Progenitor cell of endocrine pancreas (in vitro differentiated cells): Measurements from ENCODE around the gene ZNF433. TPM values are rescaled to one million over a fixed set of nuclear protein-coding genes. Genes with fewer than 3 reads are reported as not detected.

ENCODE experiments used
- DNase-seq: peaks from one replicate; pipeline ENCODE4 v3.0.0; 2021; ENCODE audit warnings: low spot score; ENCODE audit not compliant: unreplicated experiment
- H3K27ac Mint-ChIP-seq: 2 replicates; pipeline ENCODE4 v1.8.0; 2021; ENCODE audit warnings: mild to moderate bottlenecking, moderate library complexity, mixed read lengths
- H3K27me3 Mint-ChIP-seq: 2 replicates; pipeline ENCODE4 v1.8.0; 2021; ENCODE audit warnings: mixed read lengths
- H3K36me3 Mint-ChIP-seq: 2 replicates; pipeline ENCODE4 v1.8.0; 2022; ENCODE audit warnings: mixed read lengths; ENCODE audit not compliant: insufficient read depth
- H3K4me1 Mint-ChIP-seq: 2 replicates; pipeline ENCODE4 v1.8.0; 2021; ENCODE audit warnings: low read depth, mixed read lengths
- H3K4me3 Mint-ChIP-seq: 2 replicates; pipeline ENCODE4 v1.8.0; 2021; ENCODE audit warnings: low read depth, mild to moderate bottlenecking, moderate library complexity, mixed read lengths
- H3K9me3 Mint-ChIP-seq: 2 replicates; pipeline ENCODE4 v1.8.0; 2021; ENCODE audit warnings: low read depth, mixed read lengths
- total RNA-seq: library from RNA; stranded (reverse); gene quantifications from 2 replicates; pipeline ENCODE4 v1.2.1, GENCODE V29; 2021
- TF ChIP-seq, protein P1 (sequence below): fragments of 200-600 bp; sonication (generic); IDR thresholded peaks from one replicate; pipeline ENCODE4 v1.5.0; 2021; ENCODE audit warnings: antibody characterized with exemption, mild to moderate bottlenecking; ENCODE audit not compliant: unreplicated experiment

ZNF433 gene
- total RNA-seq, 1 donor from 2014 or later = 10.7 TPM

GRCh38 chr19:12064590-12065538 is 29.4 kb upstream of the ZNF433 start, which contains the start of gene ZNF844:
ZNF844 (plus strand) TSS chr19:12064731; CDS start chr19:12064874, 143 bp downstream.
- peaks cover 2% of the 10 kb centered on the region for H3K4me1 Mint-ChIP-seq
- peaks cover 22% of the 10 kb centered on the region for H3K36me3 Mint-ChIP-seq
- H3K27me3 Mint-ChIP-seq = no peaks in the 10 kb centered on the region
- H3K9me3 Mint-ChIP-seq = peaks cover 3% of the 10 kb centered on the region
- DNase-seq = peak; percentile 95
- peak within 1 kb of the TSS; percentile 89 for H3K4me3 Mint-ChIP-seq
- TF ChIP-seq, protein P1, sequence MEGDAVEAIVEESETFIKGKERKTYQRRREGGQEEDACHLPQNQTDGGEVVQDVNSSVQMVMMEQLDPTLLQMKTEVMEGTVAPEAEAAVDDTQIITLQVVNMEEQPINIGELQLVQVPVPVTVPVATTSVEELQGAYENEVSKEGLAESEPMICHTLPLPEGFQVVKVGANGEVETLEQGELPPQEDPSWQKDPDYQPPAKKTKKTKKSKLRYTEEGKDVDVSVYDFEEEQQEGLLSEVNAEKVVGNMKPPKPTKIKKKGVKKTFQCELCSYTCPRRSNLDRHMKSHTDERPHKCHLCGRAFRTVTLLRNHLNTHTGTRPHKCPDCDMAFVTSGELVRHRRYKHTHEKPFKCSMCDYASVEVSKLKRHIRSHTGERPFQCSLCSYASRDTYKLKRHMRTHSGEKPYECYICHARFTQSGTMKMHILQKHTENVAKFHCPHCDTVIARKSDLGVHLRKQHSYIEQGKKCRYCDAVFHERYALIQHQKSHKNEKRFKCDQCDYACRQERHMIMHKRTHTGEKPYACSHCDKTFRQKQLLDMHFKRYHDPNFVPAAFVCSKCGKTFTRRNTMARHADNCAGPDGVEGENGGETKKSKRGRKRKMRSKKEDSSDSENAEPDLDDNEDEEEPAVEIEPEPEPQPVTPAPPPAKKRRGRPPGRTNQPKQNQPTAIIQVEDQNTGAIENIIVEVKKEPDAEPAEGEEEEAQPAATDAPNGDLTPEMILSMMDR = no peak
- peak within 1 kb of the TSS; percentile 98 for H3K27ac Mint-ChIP-seq

DNA sequence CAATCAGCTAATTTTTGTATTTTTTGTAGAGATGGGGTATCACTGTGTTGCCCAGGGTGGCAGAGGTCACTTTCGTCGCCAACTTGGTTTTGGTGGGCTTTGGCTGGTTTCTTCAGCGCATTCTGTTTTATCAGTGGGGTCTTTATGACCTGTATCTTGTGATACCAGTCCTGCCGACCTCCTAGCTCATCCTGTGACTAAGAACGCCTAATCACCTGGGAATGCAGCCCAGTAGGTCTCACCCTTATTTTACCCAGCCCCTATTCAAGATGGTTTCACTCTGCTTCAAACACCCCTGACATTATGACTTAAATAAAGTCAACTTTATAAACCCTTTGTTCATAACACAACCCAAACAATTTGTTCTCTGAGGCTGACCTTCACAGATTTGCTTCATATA is 20.3 kb upstream of the ZNF433 start:
- H3K4me3 Mint-ChIP-seq = no peak overlapping the region
- H3K36me3 Mint-ChIP-seq = peaks cover 3% of the 10 kb centered on the region
- H3K27me3 Mint-ChIP-seq = peaks cover 12% of the 10 kb centered on the region
- TF ChIP-seq, protein P1 = no peak
- DNase-seq = no peak
- H3K9me3 Mint-ChIP-seq = no peaks in the 10 kb centered on the region
- H3K27ac Mint-ChIP-seq = no peak overlapping the region
- peaks cover 7% of the 10 kb centered on the region for H3K4me1 Mint-ChIP-seq

DNA sequence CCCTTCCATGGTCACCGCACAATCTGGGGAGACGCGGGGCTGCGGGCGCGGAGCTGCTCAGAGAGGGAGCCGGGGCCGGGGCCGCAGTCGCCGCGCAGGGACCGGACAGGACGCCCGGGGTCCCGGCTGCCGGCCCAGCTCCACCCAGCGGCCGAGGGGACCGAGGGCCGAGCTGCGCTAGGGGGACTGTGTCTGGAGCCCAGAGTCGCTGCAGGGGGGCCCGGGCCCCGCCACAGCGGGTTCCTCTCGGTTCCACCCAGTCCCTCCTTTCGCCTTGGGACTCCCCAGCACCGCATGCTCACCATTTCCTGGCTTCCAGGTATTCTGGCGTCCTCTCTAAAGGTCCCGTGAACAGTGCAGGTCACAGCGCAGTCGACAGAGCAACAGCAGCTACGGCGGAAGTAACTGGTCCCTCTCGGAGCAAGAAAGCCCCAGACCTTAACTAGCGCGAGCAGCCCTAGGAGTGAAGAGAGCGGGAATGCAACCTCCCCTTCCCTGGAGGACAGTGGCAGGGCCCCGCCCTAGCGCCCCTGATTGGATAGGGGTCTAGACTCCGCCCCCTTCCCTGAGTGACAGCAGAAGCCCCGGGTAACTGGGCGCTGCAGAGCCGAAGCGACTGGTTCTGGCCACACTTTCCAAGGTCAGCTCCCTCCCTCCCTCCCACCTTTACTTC is 17.2 kb upstream of the ZNF433 start, which contains the start of gene ZNF878:
Gene ZNF878 (minus strand): TSS at position 465 of the 673 bp plus-strand sequence. CDS start 160 bp downstream, at position 305.
- Mint-ChIP-seq H3K9me3 (peaks cover 6% of the 10 kb centered on the region), H3K27me3 (peaks cover 12% of the 10 kb centered on the region), H3K36me3 (peaks cover 13% of the 10 kb centered on the region), H3K4me3 (peak within 1 kb of the TSS; percentile 88), H3K27ac (peak within 1 kb of the TSS; percentile 97), H3K4me1 (peaks cover 7% of the 10 kb centered on the region)
- TF ChIP-seq, protein P1 = peak; percentile 46
- peak; percentile 90 for DNase-seq

DNA sequence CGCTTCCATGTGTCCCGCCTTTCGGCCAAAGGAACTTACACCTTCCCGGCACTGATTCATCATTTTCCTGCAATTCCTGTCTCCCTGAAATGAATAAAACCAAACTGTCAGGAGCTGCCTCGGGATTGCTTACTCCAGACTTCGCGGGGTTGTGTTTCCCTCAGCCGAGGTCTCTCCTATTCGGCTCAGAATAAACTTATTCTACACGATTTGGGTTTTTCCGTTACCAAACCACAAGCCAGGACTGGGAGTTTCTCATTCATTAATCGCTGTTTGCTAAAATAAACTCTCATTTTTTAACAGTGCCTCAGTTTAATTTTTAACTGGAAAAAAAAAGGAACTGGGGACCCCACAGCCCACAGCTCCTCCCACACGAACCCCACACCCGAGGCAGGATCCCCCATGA is 16.6 kb upstream of the ZNF433 start:
- H3K4me3 Mint-ChIP-seq = peak overlapping the region; percentile 71

More for the DNA sequence above, 16.6 kb upstream of the ZNF433 start:
- TF ChIP-seq, protein P1 = no peak
- Mint-ChIP-seq H3K4me1 (peaks cover 7% of the 10 kb centered on the region), H3K36me3 (peaks cover 18% of the 10 kb centered on the region), H3K9me3 (peaks cover 8% of the 10 kb centered on the region), H3K27ac (peak overlapping the region; percentile 84), H3K27me3 (peaks cover 12% of the 10 kb centered on the region)
- DNase-seq = no peak
